ENCODE results near the gene ACTRT2. TPM values are rescaled to one million over a fixed set of nuclear protein-coding genes. Genes with fewer than 3 reads are reported as not detected.
A peak's percentile ranks its signal among the peaks of the same experiment; 100 is the strongest.

The ACTRT2 gene
- total and polyA plus RNA-seq, 3 donors from 2014 or later: 64.2 to 183 (median 143) TPM

GRCh38 chr1:3070644-3071564 lies 49.6 kb downstream of the ACTRT2 start:
- Histone ChIP-seq H3K4me3 (peak overlapping the region; percentile 38 to 56), H3K9me3 (no peaks in the 10 kb centered on the region), H3K27ac (peak overlapping the region in 1 of 2 donors; percentile 53), H3K4me1 (peaks cover 13% of the 10 kb centered on the region), H3K36me3 (ENCODE audit: low read depth, missing control alignments) (no peaks in the 10 kb centered on the region), H3K27me3 (no peaks in the 10 kb centered on the region)
- intact Hi-C loops (cut with DNase I; ENCODE audit: low total_unique reads): no loop called here
- TF ChIP-seq POLR2A (IDR thresholded peaks at IDR 0.05): no peak
- 40 to 42% methylated on average over 20 to 64 of the region's 97 CpGs for WGBS, 2 donors
- no peak for DNase-seq

- H3K4me3 ChIP-seq: no peak overlapping the region
- no peaks in the 10 kb centered on the region for H3K9me3 ChIP-seq
- H3K4me1 ChIP-seq: peaks cover 7% of the 10 kb centered on the region
- H3K27me3 ChIP-seq: no peaks in the 10 kb centered on the region
- WGBS, 2 donors: 74 to 76% methylated on average over 5 to 17 of the region's 17 CpGs
- no peak for TF ChIP-seq POLR2A (IDR thresholded peaks at IDR 0.05)
- no peak for TF ChIP-seq CTCF (IDR thresholded peaks at IDR 0.05)
- H3K27ac ChIP-seq: no peak overlapping the region
- intact Hi-C loops (cut with DNase I; ENCODE audit: low total_unique reads): no loop called here
- no peak for DNase-seq
- no peaks in the 10 kb centered on the region for H3K36me3 ChIP-seq (ENCODE audit: low read depth, missing control alignments)
Observed at GRCh38 chr1:3071565-3072390, 50.5 kb downstream of the ACTRT2 start.

Other genes with a start within 250 kb of the ACTRT2 start
- gene TTC34, start 219.8 kb upstream of the ACTRT2 start, total RNA-seq: 1 to 10 TPM; 3.0 to 5.2 TPM
- gene TTC34, start 219.8 kb upstream of the ACTRT2 start, polyA plus RNA-seq (ENCODE audit: insufficient read depth, low read depth, low replicate concordance): 4.1 TPM
- gene PRDM16, start 47.7 kb downstream of the ACTRT2 start, total RNA-seq: 1 to 10 TPM; 4.7 to 5.6 TPM
- 2.1 TPM for gene PRDM16, start 47.7 kb downstream of the ACTRT2 start, polyA plus RNA-seq (ENCODE audit: insufficient read depth, low read depth, low replicate concordance)